B cell (primary cell): ENCODE measurements around the gene VKORC1L1.

Source experiments
- CTCF ChIP-seq: fragments of 200-600 bp; IDR thresholded peaks from one replicate; pipeline ENCODE4 v1.8.0; 2022; ENCODE audit warnings: antibody characterized with exemption, mild to moderate bottlenecking
- EZH2 ChIP-seq: IDR thresholded peaks from 2 replicates; pipeline ENCODE4 v1.6.1; 2012; ENCODE audit warnings: borderline replicate concordance, low read depth, mild to moderate bottlenecking, moderate library complexity, low read length; ENCODE audit not compliant: insufficient read depth, poor library complexity, severe bottlenecking

- TF ChIP-seq CTCF (no peak), EZH2 (no peak)
Measured at GRCh38 chr7:65992526-65992925, 119.7 kb downstream of the VKORC1L1 start.
